HG03139 (cell line): ENCODE data around the gene FEN1.

Experiments
- ATAC-seq: cut with Tn5 transposase; IDR thresholded peaks from one replicate; pipeline ENCODE4 v1.9.1; 2021; ENCODE audit not compliant: unreplicated experiment

Gene FEN1

GRCh38 chr11:61838501-61838900 lies 45.8 kb downstream of the FEN1 start:
- no peak for ATAC-seq

GRCh38 chr11:61838921-61839320 lies 46.2 kb downstream of the FEN1 start:
- no peak for ATAC-seq

- no peak for ATAC-seq
Observed at GRCh38 chr11:61839742-61840141, 47.0 kb downstream of the FEN1 start.

GRCh38 chr11:61840371-61840770 lies 47.7 kb downstream of the FEN1 start:
- ATAC-seq, result no peak

- ATAC-seq, result no peak
Observed at GRCh38 chr11:61841636-61842527, 49.2 kb downstream of the FEN1 start.

GRCh38 chr11:61842528-61842820 lies 49.8 kb downstream of the FEN1 start:
- ATAC-seq, result no peak

- ATAC-seq, result no peak
Observed at GRCh38 chr11:61844909-61845565, 52.3 kb downstream of the FEN1 start.

GRCh38 chr11:61846362-61847020 lies 53.8 kb downstream of the FEN1 start:
- ATAC-seq, result no peak
